HCT116 (cell line): Measurements from ENCODE around the gene UCHL5. TPM values are rescaled to one million over a fixed set of nuclear protein-coding genes. Genes with fewer than 3 reads are reported as not detected.

Experiments
- ATAC-seq: fragments of 200-7000 bp; cut with Tn5 transposase; 2 replicates; pipeline ENCODE4 v1.9.1; 2020; ENCODE audit warnings: mild to moderate bottlenecking, moderate library complexity
- BruUV-seq: library from RNA; stranded (reverse); fragments of 400-500 nt; replicated peaks from 2 replicates; lab custom pipeline; 2021; lab: Mats Ljungman, UMichigan
- CTCF ChIA-PET: fragments of 300-600 bp; sonication (Branson Sonifier 250); formaldehyde crosslinking; loops from one replicate; lab custom pipeline; 2021; ENCODE audit warnings: antibody characterized with exemption; lab: Charles Lee
- POLR2A ChIA-PET: fragments of 300-600, 350-600 bp; sonication (Branson Sonifier 250); formaldehyde crosslinking; loops from one replicate; lab custom pipeline; 2021; ENCODE audit warnings: antibody characterized with exemption; lab: Charles Lee
- RAD21 ChIA-PET, 2 experiments: fragments of 300-600 bp; sonication (Branson Sonifier 250); formaldehyde crosslinking; loops; one replicate each; lab custom pipeline; 2023; ENCODE audit warnings: low total read pairs in 2 of 2; ENCODE audit not compliant: uncharacterized antibody in 2 of 2, unreplicated experiment in 2 of 2, low non-redundant PET in 1 of 2; lab: Charles Lee
- DNase-seq: peaks from one replicate; pipeline ENCODE4 v3.0.0-alpha.2; 2010; ENCODE audit warnings: low read depth, low spot score
- H2AFZ ChIP-seq: fragments of 200-600 bp; shearing (Covaris generic), sonication (generic); 2 replicates; pipeline ENCODE4 v1.6.1; 2017; ENCODE audit warnings: low read depth, mixed run types, mixed read lengths, antibody characterized with exemption, low read length; ENCODE audit not compliant: poor library complexity, severe bottlenecking
- H3K27ac ChIP-seq: 2 replicates; pipeline ENCODE4 v1.5.1; 2012; ENCODE audit warnings: low read depth, low read length
- H3K27me3 ChIP-seq: fragments of 200-600 bp; sonication (generic); 2 replicates; pipeline ENCODE4 v1.6.1; 2016; ENCODE audit warnings: mixed run types, low read length, mixed read lengths; ENCODE audit not compliant: insufficient read depth
- H3K36me3 ChIP-seq, 2 experiments: fragments of 200-500 bp in 1 of 2; fragments of 200-600 bp in 1 of 2; sonication (Bioruptor generic) in 1 of 2; sonication (generic) in 1 of 2; 2 replicates each; pipeline versions ENCODE4 v1.5.1 to v1.6.1; 2014 to 2016; ENCODE audit warnings: low read length in 2 of 2, inconsistent platforms in 1 of 2, mixed read lengths in 1 of 2, mixed run types in 1 of 2; ENCODE audit not compliant: insufficient read depth in 2 of 2, control insufficient read depth in 1 of 2
- H3K4me1 ChIP-seq, 2 experiments: fragments of 200-600 bp in 1 of 2; sonication (generic) in 1 of 2; 2 replicates each; pipeline versions ENCODE4 v1.5.1 to v1.6.1; 2012 to 2017; ENCODE audit warnings: low read length in 2 of 2, inconsistent platforms in 1 of 2, mild to moderate bottlenecking in 1 of 2, mixed read lengths in 1 of 2, mixed run types in 1 of 2, moderate library complexity in 1 of 2; ENCODE audit not compliant: insufficient read depth in 2 of 2, control insufficient read depth in 1 of 2
- H3K4me2 ChIP-seq: fragments of 200-600 bp; sonication (generic); 2 replicates; pipeline ENCODE4 v1.6.1; 2017; ENCODE audit warnings: mixed run types, low read length, mixed read lengths
- H3K4me3 ChIP-seq, 2 experiments: fragments of 200-600 bp in 1 of 2; sonication (generic) in 1 of 2; replicated peaks in 1 of 2; 2 replicates each; pipeline ENCODE4 v1.5.1; 2011 to 2016; ENCODE audit warnings: low read length in 2 of 2, control low read depth in 1 of 2, low read depth in 1 of 2, mild to moderate bottlenecking in 1 of 2, mixed read lengths in 1 of 2, mixed run types in 1 of 2
- H3K79me2 ChIP-seq: fragments of 200-600 bp; sonication (generic); 2 replicates; pipeline ENCODE4 v1.6.1; 2017; ENCODE audit warnings: mild to moderate bottlenecking, mixed run types, low read length, moderate library complexity, mixed read lengths; ENCODE audit not compliant: insufficient read depth
- H3K9ac ChIP-seq: fragments of 200-600 bp; sonication (generic); 2 replicates; pipeline ENCODE4 v1.6.1; 2016; ENCODE audit warnings: low read length, mixed read lengths
- H3K9me2 ChIP-seq: fragments of 200-600 bp; sonication (generic), shearing (Covaris generic); 2 replicates; pipeline ENCODE4 v1.6.1; 2017; ENCODE audit warnings: mixed run types, mild to moderate bottlenecking, moderate library complexity; ENCODE audit not compliant: insufficient read depth
- H3K9me3 ChIP-seq, 2 experiments: fragments of 200-500 bp in 1 of 2; fragments of 200-600 bp in 1 of 2; sonication (Bioruptor generic) in 1 of 2; sonication (generic) in 1 of 2; 2 replicates each; pipeline ENCODE4 v1.6.1; 2014 to 2017; ENCODE audit warnings: low read length in 2 of 2, mixed read lengths in 2 of 2, inconsistent platforms in 1 of 2, low read depth in 1 of 2, mild to moderate bottlenecking in 1 of 2, mixed run types in 1 of 2, moderate library complexity in 1 of 2; ENCODE audit not compliant: control insufficient read depth in 1 of 2, insufficient read depth in 1 of 2
- H4K20me1 ChIP-seq: fragments of 200-600 bp; sonication (generic), shearing (Covaris generic); 2 replicates; pipeline ENCODE4 v1.6.1; 2017; ENCODE audit warnings: mixed run types, mild to moderate bottlenecking, moderate library complexity; ENCODE audit not compliant: insufficient read depth
- CBX3 ChIP-seq: IDR thresholded peaks from 2 replicates; pipeline ENCODE4 v1.6.1; 2012; ENCODE audit warnings: low read depth
- CTCF ChIP-seq, 3 experiments: fragments of 200-600 bp in 1 of 3; sonication (generic) in 1 of 3; IDR thresholded peaks in 2 of 3; conservative IDR thresholded peaks in 1 of 3; 2 replicates each; pipeline ENCODE4 v1.5.1; 2012 to 2017; ENCODE audit warnings: low read depth in 2 of 3, low read length in 2 of 3, antibody characterized with exemption in 1 of 3, borderline replicate concordance in 1 of 3, control low read depth in 1 of 3, mild to moderate bottlenecking in 1 of 3, mixed read lengths in 1 of 3, mixed run types in 1 of 3, moderate library complexity in 1 of 3; ENCODE audit not compliant: insufficient read depth in 1 of 3
- EGR1 ChIP-seq: IDR thresholded peaks from 2 replicates; pipeline ENCODE4 v1.6.1; 2012; ENCODE audit warnings: low read depth
- FOSL1 ChIP-seq: IDR thresholded peaks from 2 replicates; pipeline ENCODE4 v1.6.1; 2012; ENCODE audit warnings: low read depth
- POLR2A ChIP-seq: IDR thresholded peaks from 2 replicates; pipeline ENCODE4 v1.7.0; 2011; ENCODE audit warnings: borderline replicate concordance; ENCODE audit not compliant: insufficient read depth, insufficient read length; ENCODE audit errors: extremely low read depth
- POLR2AphosphoS5 ChIP-seq: IDR thresholded peaks from 2 replicates; pipeline ENCODE4 v1.6.1; 2011; ENCODE audit warnings: mild to moderate bottlenecking, low read depth, low read length, moderate library complexity
- RAD21 ChIP-seq: IDR thresholded peaks from 2 replicates; pipeline ENCODE4 v1.6.1; 2012; ENCODE audit warnings: low read depth, mild to moderate bottlenecking
- SIN3A ChIP-seq: IDR thresholded peaks from 2 replicates; pipeline ENCODE4 v1.6.1; 2012; ENCODE audit warnings: low read depth
- SP1 ChIP-seq: IDR thresholded peaks from 2 replicates; pipeline ENCODE4 v1.6.1; 2012; ENCODE audit warnings: low read depth
- YY1 ChIP-seq: IDR thresholded peaks from 2 replicates; pipeline ENCODE4 v1.6.1; 2011; ENCODE audit warnings: low read length, low read depth, moderate library complexity, mild to moderate bottlenecking; ENCODE audit not compliant: insufficient replicate concordance; ENCODE audit errors: extremely low read depth
- intact Hi-C: fragments of 100-400 bp; cut with micrococcal nuclease; formaldehyde crosslinking; loops from 2 replicates; pipeline ENCODE4 v1.10.0; 2022
- total RNA-seq: library from RNA; stranded (reverse); gene quantifications from one replicate; pipeline ENCODE4 v1.2.1, GENCODE V29; 2021; ENCODE audit not compliant: unreplicated experiment

UCHL5 gene
- total RNA-seq, 1 experiment from 2014 or later, result 75.8 TPM

DNA sequence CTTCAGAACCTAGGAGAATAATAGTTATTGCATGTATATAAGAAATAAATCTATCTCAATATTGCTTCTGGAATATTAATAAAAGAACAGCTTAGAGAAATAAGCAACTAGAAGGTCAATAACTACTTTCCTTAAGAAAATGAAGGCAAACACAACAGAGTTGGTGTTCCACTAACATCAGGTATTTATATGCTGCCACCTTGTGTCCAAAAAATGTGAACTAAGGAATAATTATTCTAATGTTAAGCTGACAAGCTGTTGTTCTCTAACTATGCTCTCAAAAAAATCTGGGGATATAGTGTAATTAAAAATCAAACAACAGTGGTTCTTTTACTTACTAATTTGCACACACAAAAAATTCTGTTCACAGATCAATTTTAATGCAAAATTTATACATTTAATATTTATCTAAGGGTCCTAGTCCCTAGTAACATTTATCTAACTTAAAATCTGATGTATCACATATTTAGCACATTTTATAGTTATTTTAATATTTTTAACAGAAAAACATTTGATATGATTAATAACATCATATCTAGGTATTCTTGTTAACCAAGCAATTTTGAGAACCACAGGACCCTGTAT is 39.6 kb downstream of the UCHL5 start:
- H3K4me2 ChIP-seq, result no peak overlapping the region
- H3K9ac ChIP-seq, result no peak overlapping the region
- H3K27me3 ChIP-seq, result no peaks in the 10 kb centered on the region
- TF ChIP-seq CTCF (IDR thresholded peaks at IDR 0.05 in 2 of 3, conservative IDR thresholded peaks at IDR 0.05 in 1 of 3; ENCODE audit: borderline replicate concordance in 1 of 3, insufficient read depth in 1 of 3, low read depth in 2 of 3, low read length in 2 of 3), result peak; percentile 37 to 82 (median 72); a peak in 5 of 6 replicates
- no peak for TF ChIP-seq SP1
- TF ChIP-seq EGR1, result peak; percentile 32; the same call in 1 of the 2 replicates
- no peak for TF ChIP-seq SIN3A
- peak; percentile 88 for TF ChIP-seq RAD21
- no peak for TF ChIP-seq CBX3
- TF ChIP-seq YY1, result no peak
- TF ChIP-seq POLR2A, result no peak
- TF ChIP-seq FOSL1, result no peak
- TF ChIP-seq POLR2AphosphoS5, result no peak
- peak; percentile 78 for ATAC-seq
- no peak overlapping the region for H3K27ac ChIP-seq
- H3K36me3 ChIP-seq, result peaks cover 3 to 13% of the 10 kb centered on the region in 2 experiments
- H3K9me3 ChIP-seq, result no peaks in the 10 kb centered on the region
- no peaks in the 10 kb centered on the region for H3K9me2 ChIP-seq
- DNase-seq, result peak; percentile 49
- POLR2A ChIA-PET, result interaction anchor here (1.4 to 1.6 kb wide), 2 partner anchors 209 to 212 kb away, joined by 3 to 6 read pairs; no protein-coding TSS in a partner anchor
- RAD21 ChIA-PET, result interaction anchor here (0.9 to 1.3 kb wide), 4 partner anchors 212 to 542 kb away, joined by 3 to 4 read pairs (median 4); no protein-coding TSS in a partner anchor
- BruUV-seq, result no TSS peak
- CTCF ChIA-PET, result interaction anchor here (0.6 to 2.6 kb wide), 28 partner anchors 9 to 550 kb away, joined by 3 to 96 read pairs (median 5); partner anchors contain the start of genes B3GALT2, GLRX2, RO60 and UCHL5
- no peak overlapping the region for H2AFZ ChIP-seq
- H4K20me1 ChIP-seq, result no peaks in the 10 kb centered on the region; the same call in 1 of the 2 replicates
- H3K4me1 ChIP-seq, result no peaks in the 10 kb centered on the region; a peak in 1 of 4 replicates
- no peak overlapping the region for H3K4me3 ChIP-seq
- intact Hi-C loops, result loop anchor here (1.0 to 10.0 kb wide), 4 partner anchors 164 to 545 kb away; no protein-coding TSS in a partner anchor
- H3K79me2 ChIP-seq, result no peaks in the 10 kb centered on the region; the same call in 1 of the 2 replicates
